Neural progenitor cell (in vitro differentiated cells): ENCODE measurements around the gene RAD51AP1.

Experiments
- EZH2 ChIP-seq: fragments of 200-600 bp; sonication (generic); IDR thresholded peaks from 2 replicates; pipeline ENCODE4 v1.6.1; 2017; ENCODE audit warnings: antibody characterized with exemption, mild to moderate bottlenecking, moderate library complexity
- EZH2phosphoT487 ChIP-seq: fragments of 200-600 bp; sonication (generic); IDR thresholded peaks from 2 replicates; pipeline ENCODE4 v1.6.1; 2017; ENCODE audit warnings: antibody characterized with exemption
- TF ChIP-seq, protein P1 (sequence below): fragments of 200-600 bp; sonication (generic); IDR thresholded peaks from 2 replicates; pipeline ENCODE4 v1.5.1; 2017; ENCODE audit warnings: antibody characterized with exemption, mild to moderate bottlenecking

DNA sequence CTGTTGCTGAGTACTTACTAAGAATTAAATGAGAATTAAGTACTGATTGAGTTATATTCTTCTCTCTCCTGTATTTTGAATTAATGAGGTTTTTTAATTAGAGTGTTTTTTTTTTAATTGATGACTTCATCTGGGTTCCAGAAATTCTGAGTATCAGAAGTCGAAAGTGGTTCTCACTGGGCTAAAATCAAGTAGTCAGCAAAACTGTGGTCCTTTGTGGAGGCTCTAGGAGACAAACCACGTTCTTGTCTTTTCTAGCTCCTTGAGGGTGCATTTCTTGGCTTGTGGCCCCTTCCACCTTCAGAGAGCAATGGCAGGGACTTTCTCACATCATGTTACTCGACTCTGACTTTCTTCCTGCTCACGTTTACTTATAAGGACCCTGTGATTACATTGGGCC, 15.3 kb downstream of the RAD51AP1 start:
- TF ChIP-seq, protein P1, sequence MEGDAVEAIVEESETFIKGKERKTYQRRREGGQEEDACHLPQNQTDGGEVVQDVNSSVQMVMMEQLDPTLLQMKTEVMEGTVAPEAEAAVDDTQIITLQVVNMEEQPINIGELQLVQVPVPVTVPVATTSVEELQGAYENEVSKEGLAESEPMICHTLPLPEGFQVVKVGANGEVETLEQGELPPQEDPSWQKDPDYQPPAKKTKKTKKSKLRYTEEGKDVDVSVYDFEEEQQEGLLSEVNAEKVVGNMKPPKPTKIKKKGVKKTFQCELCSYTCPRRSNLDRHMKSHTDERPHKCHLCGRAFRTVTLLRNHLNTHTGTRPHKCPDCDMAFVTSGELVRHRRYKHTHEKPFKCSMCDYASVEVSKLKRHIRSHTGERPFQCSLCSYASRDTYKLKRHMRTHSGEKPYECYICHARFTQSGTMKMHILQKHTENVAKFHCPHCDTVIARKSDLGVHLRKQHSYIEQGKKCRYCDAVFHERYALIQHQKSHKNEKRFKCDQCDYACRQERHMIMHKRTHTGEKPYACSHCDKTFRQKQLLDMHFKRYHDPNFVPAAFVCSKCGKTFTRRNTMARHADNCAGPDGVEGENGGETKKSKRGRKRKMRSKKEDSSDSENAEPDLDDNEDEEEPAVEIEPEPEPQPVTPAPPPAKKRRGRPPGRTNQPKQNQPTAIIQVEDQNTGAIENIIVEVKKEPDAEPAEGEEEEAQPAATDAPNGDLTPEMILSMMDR = no peak
- no peak for TF ChIP-seq EZH2
- no peak for TF ChIP-seq EZH2phosphoT487
